Measurements from ENCODE around the gene TMEM33.

TMEM33 gene

GRCh38 chr4:41992967-41993857 is 58.0 kb downstream of the TMEM33 start:
- TF ChIP-seq CTCF (IDR thresholded peaks at IDR 0.05; ENCODE audit: borderline replicate concordance, insufficient read depth, low read depth, low read length), result no peak
- no peak overlapping the region for H3K4me3 ChIP-seq (ENCODE audit: low read depth, low read length)

GRCh38 chr4:41994461-41994985 is 59.3 kb downstream of the TMEM33 start:
- TF ChIP-seq CTCF (IDR thresholded peaks at IDR 0.05; ENCODE audit: borderline replicate concordance, insufficient read depth, low read depth, low read length), result no peak
- H3K4me3 ChIP-seq (ENCODE audit: low read depth, low read length), result no peak overlapping the region

DNA sequence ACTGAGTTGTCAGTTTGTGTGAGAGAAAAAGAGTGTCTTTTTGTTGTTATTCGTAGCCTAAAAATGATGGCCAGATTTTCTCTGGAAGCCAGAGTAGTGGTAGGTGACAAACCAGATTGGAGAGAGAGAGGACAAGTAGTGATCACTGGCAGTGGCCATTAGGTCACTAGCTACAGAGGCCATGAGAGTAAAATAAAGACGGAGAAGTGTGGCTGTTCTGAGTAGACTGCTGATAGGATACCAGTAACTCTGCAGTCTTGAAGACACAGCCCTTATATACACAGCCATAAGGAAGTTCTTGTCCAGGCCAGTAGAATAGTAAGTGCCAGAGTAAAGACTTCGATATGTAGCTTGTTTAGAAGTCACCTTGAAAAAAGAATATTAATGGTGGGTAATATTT is 62.8 kb downstream of the TMEM33 start:
- no peak overlapping the region for H3K4me3 ChIP-seq (ENCODE audit: low read depth, low read length)
- no peak for TF ChIP-seq CTCF (IDR thresholded peaks at IDR 0.05; ENCODE audit: borderline replicate concordance, insufficient read depth, low read depth, low read length)

DNA sequence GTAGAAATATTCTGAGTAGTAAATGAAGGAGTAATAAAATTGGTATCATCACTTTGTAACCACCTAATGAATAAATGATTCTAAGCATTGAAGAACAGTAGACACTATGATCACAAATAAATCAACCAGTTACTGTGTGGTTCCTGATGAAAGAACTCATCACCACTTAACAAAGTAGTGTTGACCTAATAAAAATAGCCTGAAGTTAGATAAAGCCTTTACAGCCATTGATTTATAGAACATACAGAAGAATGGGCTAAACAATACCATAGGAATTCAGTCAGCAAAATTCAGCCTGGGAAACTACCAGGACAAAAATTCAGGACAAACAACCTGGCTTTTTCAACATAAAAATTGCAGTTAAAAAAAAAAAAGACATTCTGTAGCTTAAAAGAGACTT is 64.1 kb downstream of the TMEM33 start:
- no peak overlapping the region for H3K4me3 ChIP-seq (ENCODE audit: low read depth, low read length)
- TF ChIP-seq CTCF (IDR thresholded peaks at IDR 0.05; ENCODE audit: borderline replicate concordance, insufficient read depth, low read depth, low read length), result no peak

GRCh38 chr4:42008011-42008786 is 73.0 kb downstream of the TMEM33 start:
- no peak overlapping the region for H3K4me3 ChIP-seq (ENCODE audit: low read depth, low read length)
- TF ChIP-seq CTCF (IDR thresholded peaks at IDR 0.05; ENCODE audit: borderline replicate concordance, insufficient read depth, low read depth, low read length), result no peak

Measured in GM12875 (cell line).